Gastroesophageal sphincter (tissue), 4 donors: Measurements from ENCODE around the gene POLR3A. TPM values are rescaled to one million over a fixed set of nuclear protein-coding genes. Genes with fewer than 3 reads are reported as not detected.

Source experiments
- ATAC-seq: fragments of 150-250 bp; one replicate; pipeline ENCODE4 v1.9.1; 2016; ENCODE audit warnings: mild to moderate bottlenecking, moderate library complexity
- H3K27ac ChIP-seq, 4 donors: fragments of 200-600 bp; sonication (generic) in 3 of 4; 1 replicate in 3 of 4; 2 replicates in 1 of 4; pipeline ENCODE4 v1.5.1; 2016 to 2019
- H3K27me3 ChIP-seq: fragments of 200-600 bp; sonication (generic); one replicate; pipeline ENCODE4 v1.5.1; 2019
- H3K36me3 ChIP-seq, 2 donors: fragments of 200-600 bp; sonication (generic); one replicate each; pipeline ENCODE4 v1.5.1; 2019; ENCODE audit warnings: control low read depth in 1 of 2
- H3K4me1 ChIP-seq, 3 donors: fragments of 200-600 bp; sonication (generic); 1 replicate in 2 of 3; 2 replicates in 1 of 3; pipeline ENCODE4 v1.5.1; 2016 to 2019; ENCODE audit warnings: control low read depth in 2 of 3
- H3K4me3 ChIP-seq, 2 donors: fragments of 200-600 bp; sonication (generic); one replicate each; pipeline ENCODE4 v1.5.1; 2019; ENCODE audit warnings: mild to moderate bottlenecking in 1 of 2, moderate library complexity in 1 of 2
- H3K9me3 ChIP-seq, 3 donors: fragments of 200-600 bp; sonication (generic); one replicate each; pipeline ENCODE4 v1.5.1; 2017 to 2019; ENCODE audit warnings: control low read depth in 2 of 3
- EP300 ChIP-seq: sonication (generic); formaldehyde crosslinking; IDR thresholded peaks from one replicate; pipeline ENCODE4 v1.6.1; 2017; ENCODE audit warnings: antibody characterized with exemption, mild to moderate bottlenecking
- POLR2A ChIP-seq, 2 donors: fragments of 450-650 bp; IDR thresholded peaks; one replicate each; pipeline ENCODE4 v1.6.1; 2017; ENCODE audit warnings: antibody characterized with exemption in 2 of 2, mild to moderate bottlenecking in 2 of 2, moderate library complexity in 1 of 2
- POLR2AphosphoS5 ChIP-seq: sonication (generic); formaldehyde crosslinking; IDR thresholded peaks from one replicate; pipeline ENCODE4 v1.6.1; 2017; ENCODE audit warnings: antibody characterized with exemption
- WGBS, 2 donors: methylation state at CpG; one replicate each; pipeline ENCODE4 v1.1.5; 2018; ENCODE audit warnings: low coverage in 1 of 2; 5-methylcytosine and 5-hydroxymethylcytosine counted together
- total RNA-seq, 4 donors: library from RNA; depleted of rRNA; stranded (reverse); fragments of >200 nt; gene quantifications; one replicate each; pipeline ENCODE4 v1.1.0, GENCODE V29; 2016
- TF ChIP-seq, protein P1 (sequence below), 4 experiments: fragments of 200-600 bp in 2 of 4; fragments of 450-650 bp in 2 of 4; sonication (generic) in 1 of 4; IDR thresholded peaks; one replicate each; pipeline ENCODE4 v1.5.1; 2017 to 2019; ENCODE audit warnings: antibody characterized with exemption in 4 of 4, mild to moderate bottlenecking in 2 of 4, moderate library complexity in 2 of 4

Gene POLR3A
- total RNA-seq, 4 donors from 2014 or later: 10.0 to 13.5 (median 12.0) TPM

DNA sequence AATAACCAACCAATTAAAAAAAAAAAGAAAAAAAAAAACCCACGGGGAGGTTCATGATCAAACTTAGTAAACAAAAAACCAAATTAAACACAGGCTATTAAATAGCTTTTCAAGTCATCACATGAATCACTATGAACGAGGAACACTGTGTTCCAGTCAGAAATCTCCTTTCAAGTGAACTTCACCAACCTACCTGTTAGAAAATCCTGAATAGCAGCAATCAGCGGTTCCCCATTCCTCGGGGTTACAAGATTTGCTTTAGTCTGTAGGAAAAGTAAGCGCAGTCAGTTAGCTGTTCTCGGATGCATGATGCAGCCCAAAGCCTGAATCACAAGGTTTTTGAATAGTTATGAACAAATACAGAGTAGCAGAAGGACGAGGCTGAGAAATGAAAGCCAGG lies 19.0 kb downstream of the POLR3A start:
- WGBS, 2 donors: 84 to 90% methylated on average over 5 to 6 of the region's 7 CpGs
- H3K27me3 ChIP-seq: no peaks in the 10 kb centered on the region
- H3K36me3 ChIP-seq: peaks cover 3 to 100% of the 10 kb centered on the region in 2 donors
- no peaks in the 10 kb centered on the region for H3K9me3 ChIP-seq
- no peak for ATAC-seq
- no peak overlapping the region for H3K4me3 ChIP-seq
- no peak overlapping the region for H3K27ac ChIP-seq
- no peaks in the 10 kb centered on the region for H3K4me1 ChIP-seq
- TF ChIP-seq POLR2A (IDR thresholded peaks at IDR 0.05): no peak
- no peak for TF ChIP-seq POLR2AphosphoS5
- TF ChIP-seq, protein P1, sequence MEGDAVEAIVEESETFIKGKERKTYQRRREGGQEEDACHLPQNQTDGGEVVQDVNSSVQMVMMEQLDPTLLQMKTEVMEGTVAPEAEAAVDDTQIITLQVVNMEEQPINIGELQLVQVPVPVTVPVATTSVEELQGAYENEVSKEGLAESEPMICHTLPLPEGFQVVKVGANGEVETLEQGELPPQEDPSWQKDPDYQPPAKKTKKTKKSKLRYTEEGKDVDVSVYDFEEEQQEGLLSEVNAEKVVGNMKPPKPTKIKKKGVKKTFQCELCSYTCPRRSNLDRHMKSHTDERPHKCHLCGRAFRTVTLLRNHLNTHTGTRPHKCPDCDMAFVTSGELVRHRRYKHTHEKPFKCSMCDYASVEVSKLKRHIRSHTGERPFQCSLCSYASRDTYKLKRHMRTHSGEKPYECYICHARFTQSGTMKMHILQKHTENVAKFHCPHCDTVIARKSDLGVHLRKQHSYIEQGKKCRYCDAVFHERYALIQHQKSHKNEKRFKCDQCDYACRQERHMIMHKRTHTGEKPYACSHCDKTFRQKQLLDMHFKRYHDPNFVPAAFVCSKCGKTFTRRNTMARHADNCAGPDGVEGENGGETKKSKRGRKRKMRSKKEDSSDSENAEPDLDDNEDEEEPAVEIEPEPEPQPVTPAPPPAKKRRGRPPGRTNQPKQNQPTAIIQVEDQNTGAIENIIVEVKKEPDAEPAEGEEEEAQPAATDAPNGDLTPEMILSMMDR (IDR thresholded peaks at IDR 0.05): no peak
- TF ChIP-seq EP300: no peak

DNA sequence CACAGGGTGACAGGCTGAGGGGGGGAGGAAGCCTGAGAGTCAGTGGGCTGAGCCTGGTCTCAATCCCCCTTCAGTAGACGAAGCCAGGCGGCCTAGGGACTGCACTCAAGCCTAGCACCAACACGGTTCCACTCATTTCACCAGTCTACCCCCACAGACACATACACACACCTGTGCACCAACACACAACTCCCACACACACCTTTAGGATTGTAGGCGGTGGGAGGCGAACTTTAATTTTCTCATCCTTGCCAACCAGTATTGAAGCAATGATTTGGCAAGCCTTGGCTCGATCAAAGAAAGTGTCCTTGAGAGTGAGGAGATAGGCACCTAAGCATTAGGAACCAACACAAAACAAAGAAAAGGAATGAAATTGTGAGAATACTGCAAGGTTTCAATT lies 19.7 kb downstream of the POLR3A start:
- Histone ChIP-seq H3K36me3 (peaks cover 5 to 100% of the 10 kb centered on the region in 2 donors), H3K27me3 (no peaks in the 10 kb centered on the region), H3K4me3 (no peak overlapping the region), H3K9me3 (no peaks in the 10 kb centered on the region), H3K27ac (no peak overlapping the region), H3K4me1 (no peaks in the 10 kb centered on the region)
- no peak for ATAC-seq
- TF ChIP-seq EP300: no peak
- TF ChIP-seq POLR2AphosphoS5: no peak
- no peak for TF ChIP-seq POLR2A (IDR thresholded peaks at IDR 0.05)
- TF ChIP-seq, protein P1 (IDR thresholded peaks at IDR 0.05): no peak
- 85% methylated on average over 3 to 4 of the region's 6 CpGs for WGBS, 2 donors

DNA sequence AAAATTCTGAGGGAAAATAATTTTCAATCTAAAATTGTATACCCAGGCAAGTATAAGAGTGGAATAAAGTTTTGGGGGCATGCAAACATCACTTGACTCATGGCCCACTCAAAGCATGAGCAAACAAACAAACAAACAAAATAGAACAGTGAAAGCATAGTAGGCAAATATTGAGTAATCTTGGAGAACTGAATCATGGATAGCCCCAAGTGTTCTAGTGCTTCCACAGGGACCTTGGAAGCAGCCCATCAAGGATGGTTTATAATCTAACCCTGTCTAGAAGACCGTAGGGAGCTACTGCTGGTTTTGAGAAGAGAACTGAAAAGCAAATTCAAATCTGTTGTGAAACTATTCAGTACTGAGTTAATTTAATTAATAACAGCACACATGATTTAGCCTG lies 22.1 kb downstream of the POLR3A start:
- no peaks in the 10 kb centered on the region for H3K9me3 ChIP-seq
- H3K36me3 ChIP-seq: peaks cover 5 to 100% of the 10 kb centered on the region in 2 donors
- no peak overlapping the region for H3K4me3 ChIP-seq
- no peaks in the 10 kb centered on the region for H3K27me3 ChIP-seq
- 89% methylated on average over 1 of the region's 1 CpG for WGBS, 2 donors
- no peak for ATAC-seq
- no peaks in the 10 kb centered on the region for H3K4me1 ChIP-seq
- TF ChIP-seq, protein P1 (IDR thresholded peaks at IDR 0.05): no peak
- H3K27ac ChIP-seq: no peak overlapping the region

DNA sequence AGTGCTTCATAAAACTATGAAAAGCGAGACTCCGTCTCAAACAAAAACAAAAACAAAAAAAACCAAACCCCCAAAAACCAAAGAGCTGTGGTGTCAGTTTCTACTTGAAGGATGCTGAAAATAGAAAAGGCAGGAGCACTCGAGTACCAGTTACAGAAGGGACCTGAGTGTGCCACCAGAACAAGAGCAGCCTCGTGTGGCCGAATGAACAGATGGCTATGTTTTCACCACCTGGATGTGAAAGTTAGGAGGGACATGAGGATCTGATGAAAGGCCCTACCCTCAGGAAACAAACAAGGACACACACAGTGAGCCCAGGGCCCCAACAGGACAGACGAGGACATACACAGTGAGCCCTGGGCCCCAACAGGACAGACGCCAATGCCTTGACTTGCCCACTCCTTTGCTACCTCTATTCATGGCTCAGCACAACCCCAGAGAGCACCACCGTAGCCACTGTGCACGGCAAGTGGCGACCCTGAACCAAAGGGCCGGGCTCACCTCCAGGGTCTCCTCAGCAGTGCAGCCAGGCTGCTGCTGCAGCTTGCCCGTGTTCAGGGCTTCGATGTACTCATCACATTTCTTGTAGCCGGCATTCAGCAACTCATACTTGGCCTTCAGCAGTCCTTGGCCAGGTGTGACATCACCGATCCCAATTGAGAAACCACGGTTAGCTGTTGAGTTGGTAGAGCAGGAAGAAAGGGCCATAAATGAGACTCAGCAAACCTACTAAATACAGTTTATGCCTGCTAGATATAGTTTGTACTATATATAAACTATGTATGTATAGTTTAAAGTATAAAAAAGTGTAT lies 24.9 kb downstream of the POLR3A start:
- Histone ChIP-seq H3K27me3 (no peaks in the 10 kb centered on the region), H3K4me1 (no peaks in the 10 kb centered on the region), H3K4me3 (no peak overlapping the region), H3K27ac (no peak overlapping the region), H3K9me3 (no peaks in the 10 kb centered on the region), H3K36me3 (peaks cover 7 to 100% of the 10 kb centered on the region in 2 donors)
- WGBS, 2 donors: 75 to 77% methylated on average over 8 to 10 of the region's 16 CpGs
- TF ChIP-seq, protein P1 (IDR thresholded peaks at IDR 0.05): no peak
- no peak for TF ChIP-seq EP300
- no peak for ATAC-seq

DNA sequence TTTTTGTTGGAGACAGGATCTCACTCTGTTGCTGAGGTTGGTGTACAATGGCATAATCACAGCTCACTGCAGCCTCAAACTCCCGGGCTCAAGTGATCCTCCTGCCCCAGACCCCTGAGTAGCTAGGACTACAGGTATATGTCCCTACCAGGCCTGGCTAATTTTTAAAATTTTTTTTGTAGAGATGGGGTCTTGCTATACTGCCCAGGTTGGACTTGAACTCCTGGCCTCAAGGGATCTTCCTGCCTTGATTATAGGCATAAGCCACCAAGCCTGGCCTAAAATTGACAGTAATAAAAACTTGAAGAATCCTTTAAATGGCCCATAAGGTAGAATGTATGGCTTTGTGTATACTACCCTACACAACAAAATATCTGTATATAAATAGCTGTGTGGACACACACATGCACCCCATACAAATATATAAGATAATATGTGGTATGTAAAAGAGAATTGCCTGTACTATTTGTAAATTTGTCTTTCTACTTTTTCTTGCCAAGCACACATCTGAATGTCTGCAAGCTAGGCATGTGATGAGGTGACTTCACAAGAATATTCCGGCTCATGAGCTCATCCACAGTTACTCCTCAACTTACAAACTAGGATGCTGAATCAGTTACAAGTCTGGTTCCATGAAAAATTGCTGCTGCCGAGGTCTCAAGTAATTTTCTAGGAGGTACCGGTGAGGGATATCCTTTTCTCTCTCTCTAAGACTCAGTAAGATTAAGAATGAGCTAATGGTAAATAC lies 26.6 kb downstream of the POLR3A start:
- no peaks in the 10 kb centered on the region for H3K27me3 ChIP-seq
- H3K4me3 ChIP-seq: no peak overlapping the region
- H3K4me1 ChIP-seq: no peaks in the 10 kb centered on the region
- no peak overlapping the region for H3K27ac ChIP-seq
- H3K36me3 ChIP-seq: peaks cover 7 to 96% of the 10 kb centered on the region in 2 donors
- H3K9me3 ChIP-seq: no peaks in the 10 kb centered on the region
- no peak for TF ChIP-seq POLR2AphosphoS5
- no peak for TF ChIP-seq EP300
- TF ChIP-seq, protein P1 (IDR thresholded peaks at IDR 0.05): no peak
- no peak for TF ChIP-seq POLR2A (IDR thresholded peaks at IDR 0.05)
- no peak for ATAC-seq
- WGBS, 2 donors: 75 to 76% methylated on average over 2 to 4 of the region's 4 CpGs
